Activated CD4-positive, alpha-beta T cell treated with anti-CD3 and anti-CD28 coated beads, Interleukin-2, amount 50 U/mL, for 48 hours (primary cell): ENCODE results near the gene SDS.

Experiments used
- DNase-seq, 2 experiments: peaks; one replicate each; pipeline ENCODE4 v3.0.0-alpha.2; 2020

The SDS gene

GRCh38 chr12:113398346-113399290 is 5.1 kb downstream of the SDS start:
- DNase-seq = no peak

GRCh38 chr12:113397497-113398197 is 6.0 kb downstream of the SDS start:
- DNase-seq = no peak

GRCh38 chr12:113396828-113397496 is 6.7 kb downstream of the SDS start:
- DNase-seq = no peak

- no peak for DNase-seq
These were observed 7.5 kb downstream of the SDS start for GRCh38 chr12:113396200-113396599.

- DNase-seq = no peak
These were observed 8.6 kb downstream of the SDS start for GRCh38 chr12:113395119-113395518.

- DNase-seq = no peak
These were observed 9.9 kb downstream of the SDS start for GRCh38 chr12:113393749-113394148.

- no peak for DNase-seq
These were observed 10.6 kb downstream of the SDS start for GRCh38 chr12:113392988-113393579.

- no peak for DNase-seq
These were observed 11.2 kb downstream of the SDS start for GRCh38 chr12:113392520-113392919.

GRCh38 chr12:113391650-113392337 is 11.9 kb downstream of the SDS start:
- DNase-seq = no peak

- no peak for DNase-seq
These were observed 12.5 kb downstream of the SDS start for GRCh38 chr12:113391145-113391544.

- DNase-seq = no peak
These were observed 13.3 kb downstream of the SDS start for GRCh38 chr12:113390064-113391043.

- no peak for DNase-seq
These were observed 15.3 kb downstream of the SDS start for GRCh38 chr12:113388351-113388750.

- DNase-seq = no peak
These were observed 16.1 kb downstream of the SDS start for GRCh38 chr12:113387631-113388030.

GRCh38 chr12:113386866-113387566 is 16.7 kb downstream of the SDS start:
- no peak for DNase-seq

- no peak for DNase-seq
These were observed 18.3 kb downstream of the SDS start for GRCh38 chr12:113385282-113385882.

GRCh38 chr12:113384778-113385177 is 18.9 kb downstream of the SDS start:
- no peak for DNase-seq

GRCh38 chr12:113382206-113382605 is 21.5 kb downstream of the SDS start:
- no peak for DNase-seq

GRCh38 chr12:113381220-113381619 is 22.5 kb downstream of the SDS start:
- DNase-seq = no peak

GRCh38 chr12:113378291-113378690 is 25.4 kb downstream of the SDS start:
- no peak for DNase-seq

GRCh38 chr12:113374823-113375428 is 28.8 kb downstream of the SDS start:
- DNase-seq = no peak
